GM18867 (cell line): ENCODE data around the gene EXD3.

Experiments
- ATAC-seq: cut with Tn5 transposase; IDR thresholded peaks from one replicate; pipeline ENCODE4 v1.9.1; 2021; ENCODE audit warnings: mild to moderate bottlenecking, moderate library complexity; ENCODE audit not compliant: unreplicated experiment

Gene EXD3

GRCh38 chr9:137367506-137368430 lies 55.2 kb downstream of the EXD3 start:
- no peak for ATAC-seq

- ATAC-seq: no peak
Measured at GRCh38 chr9:137366891-137367381, 56.0 kb downstream of the EXD3 start.

GRCh38 chr9:137366445-137366810 lies 56.5 kb downstream of the EXD3 start:
- no peak for ATAC-seq

- ATAC-seq: no peak
Measured at GRCh38 chr9:137365552-137366444, 57.2 kb downstream of the EXD3 start.

GRCh38 chr9:137365056-137365455 lies 57.9 kb downstream of the EXD3 start:
- ATAC-seq: no peak

DNA sequence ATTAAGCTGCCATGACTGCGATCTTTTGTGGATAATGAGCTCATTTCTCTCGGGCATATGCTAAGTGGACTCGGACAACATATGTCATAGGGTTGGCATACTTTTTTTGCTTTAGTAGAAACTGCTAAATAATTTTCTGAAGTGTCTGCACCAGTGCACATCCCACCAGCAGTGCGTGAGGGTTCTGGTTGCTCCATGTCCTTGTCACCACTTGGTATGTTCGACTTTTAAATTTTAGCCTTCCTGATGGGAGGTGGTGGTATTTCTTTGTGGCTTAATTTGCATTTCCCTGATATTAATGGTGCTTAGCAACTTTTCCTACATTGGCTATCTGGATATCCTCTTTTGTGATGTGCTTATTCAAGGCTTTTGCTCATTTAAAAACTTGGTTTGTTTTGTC lies 63.1 kb downstream of the EXD3 start:
- ATAC-seq: no peak

DNA sequence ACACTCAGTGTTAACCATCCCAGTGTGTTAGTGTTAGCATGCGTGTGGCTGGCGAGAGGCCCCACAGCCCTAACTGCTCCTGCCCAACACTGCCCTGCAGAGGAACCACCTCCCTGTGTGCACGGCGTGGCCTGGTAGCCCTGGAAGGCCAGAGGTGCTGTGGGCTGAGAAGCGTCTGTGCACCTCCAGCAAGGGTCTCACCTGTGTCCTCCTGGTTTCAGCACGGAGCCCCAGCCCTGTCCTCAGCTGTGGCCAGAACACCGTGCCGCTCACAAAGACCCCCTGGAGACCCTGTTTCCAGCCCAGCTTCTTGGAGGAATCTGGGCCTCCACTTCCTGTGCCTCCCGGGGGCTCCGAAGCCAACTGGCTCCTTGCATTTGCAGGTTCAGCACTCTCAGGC lies 64.8 kb downstream of the EXD3 start:
- no peak for ATAC-seq

DNA sequence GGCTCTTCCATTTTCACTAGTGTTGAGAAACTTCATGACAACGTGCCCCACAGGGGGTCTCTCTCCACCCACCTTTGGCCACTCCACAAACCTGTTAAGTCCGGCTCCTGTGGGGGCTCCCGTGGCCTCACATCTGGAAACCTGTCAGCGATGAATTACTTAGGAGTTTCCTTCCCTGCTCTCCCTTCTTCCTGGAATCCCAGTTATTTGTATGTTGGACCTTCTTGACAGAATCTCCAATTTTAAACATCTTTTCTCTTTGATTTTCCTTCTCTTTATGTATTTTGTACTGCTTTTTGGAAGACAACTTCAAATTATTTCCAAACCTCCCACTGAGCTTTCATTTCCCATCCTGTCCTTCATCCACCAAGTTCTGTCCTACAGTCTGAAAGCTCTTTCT lies 65.8 kb downstream of the EXD3 start:
- no peak for ATAC-seq

- ATAC-seq: no peak
Measured at GRCh38 chr9:137355761-137356365, 67.1 kb downstream of the EXD3 start.

DNA sequence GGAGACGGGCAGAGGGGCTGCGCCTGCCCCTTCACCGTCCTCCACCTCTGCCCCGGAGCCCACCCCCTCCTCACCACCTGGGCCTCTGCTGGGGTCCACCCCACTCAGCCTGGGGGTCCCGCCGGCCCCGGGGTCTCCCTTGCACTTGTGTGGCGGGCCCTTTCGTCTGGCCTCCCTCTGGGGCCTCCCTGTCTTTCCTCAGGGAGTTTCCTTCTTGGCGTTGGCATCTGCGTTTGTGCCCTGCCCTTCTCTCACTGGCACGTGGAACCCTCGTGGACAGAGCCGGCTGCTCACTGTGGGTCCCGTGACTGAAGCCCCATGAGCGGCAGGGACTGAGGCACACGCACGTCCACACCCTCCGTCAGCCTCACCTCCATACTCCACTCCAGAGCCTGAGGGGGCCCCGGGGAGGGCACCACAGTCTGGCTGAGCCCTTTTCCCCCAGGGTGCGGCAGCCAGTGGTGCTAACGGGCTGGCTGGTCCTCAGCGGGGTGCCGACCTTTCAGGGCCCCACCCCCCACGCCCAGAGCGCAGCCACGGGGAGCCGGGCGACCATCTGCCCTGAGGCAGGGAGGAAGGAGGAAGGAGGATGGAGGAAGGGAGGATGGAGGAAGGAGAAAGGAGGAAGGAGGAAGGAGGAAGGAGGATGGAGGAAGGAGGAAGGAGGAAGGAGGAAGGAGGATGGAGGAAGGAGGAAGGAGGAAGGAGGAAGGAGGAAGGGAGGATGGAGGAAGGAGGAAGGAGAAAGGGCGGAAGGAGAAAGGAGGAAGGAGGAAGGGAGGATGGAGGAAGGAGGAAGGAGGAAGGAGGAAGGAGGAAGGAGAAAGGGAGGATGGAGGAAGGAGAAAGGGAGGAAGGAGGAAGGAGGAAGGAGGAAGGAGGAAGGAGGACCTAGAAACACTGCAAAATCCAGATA lies 67.9 kb downstream of the EXD3 start:
- ATAC-seq: no peak

DNA sequence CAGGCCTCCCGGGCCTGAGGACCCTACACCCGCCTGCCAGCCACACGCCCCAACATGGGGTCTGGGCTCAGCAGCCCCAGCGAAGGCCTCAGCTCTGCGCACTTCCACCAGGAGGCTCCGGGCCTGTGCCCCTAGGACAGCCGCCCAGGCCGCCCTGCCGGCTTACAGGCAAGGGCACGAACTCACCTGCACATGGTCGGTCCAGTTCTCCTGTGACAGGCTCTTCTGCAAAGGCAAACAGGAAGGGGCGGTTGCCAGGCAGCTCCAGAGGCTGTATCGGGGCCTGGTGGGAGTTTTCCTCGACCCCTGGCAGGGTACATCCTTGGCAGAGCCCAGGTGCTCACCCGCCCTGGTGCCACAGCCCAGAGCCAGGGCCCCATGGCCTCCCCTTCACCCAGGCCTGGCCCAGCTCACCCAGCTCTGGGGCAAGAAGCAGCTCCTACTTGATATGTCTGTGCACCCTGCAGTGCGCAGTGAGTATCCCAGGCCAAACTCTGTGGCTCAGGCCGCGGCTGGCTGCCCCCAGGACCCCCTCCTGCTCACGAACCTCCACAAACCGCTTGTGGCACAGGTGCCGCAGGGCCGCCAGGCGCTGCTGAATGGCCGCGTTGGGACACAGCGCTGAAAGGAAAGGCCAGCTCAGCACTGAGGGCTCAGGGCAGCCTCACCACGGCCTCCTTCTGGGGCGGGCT lies 68.7 kb downstream of the EXD3 start:
- no peak for ATAC-seq

DNA sequence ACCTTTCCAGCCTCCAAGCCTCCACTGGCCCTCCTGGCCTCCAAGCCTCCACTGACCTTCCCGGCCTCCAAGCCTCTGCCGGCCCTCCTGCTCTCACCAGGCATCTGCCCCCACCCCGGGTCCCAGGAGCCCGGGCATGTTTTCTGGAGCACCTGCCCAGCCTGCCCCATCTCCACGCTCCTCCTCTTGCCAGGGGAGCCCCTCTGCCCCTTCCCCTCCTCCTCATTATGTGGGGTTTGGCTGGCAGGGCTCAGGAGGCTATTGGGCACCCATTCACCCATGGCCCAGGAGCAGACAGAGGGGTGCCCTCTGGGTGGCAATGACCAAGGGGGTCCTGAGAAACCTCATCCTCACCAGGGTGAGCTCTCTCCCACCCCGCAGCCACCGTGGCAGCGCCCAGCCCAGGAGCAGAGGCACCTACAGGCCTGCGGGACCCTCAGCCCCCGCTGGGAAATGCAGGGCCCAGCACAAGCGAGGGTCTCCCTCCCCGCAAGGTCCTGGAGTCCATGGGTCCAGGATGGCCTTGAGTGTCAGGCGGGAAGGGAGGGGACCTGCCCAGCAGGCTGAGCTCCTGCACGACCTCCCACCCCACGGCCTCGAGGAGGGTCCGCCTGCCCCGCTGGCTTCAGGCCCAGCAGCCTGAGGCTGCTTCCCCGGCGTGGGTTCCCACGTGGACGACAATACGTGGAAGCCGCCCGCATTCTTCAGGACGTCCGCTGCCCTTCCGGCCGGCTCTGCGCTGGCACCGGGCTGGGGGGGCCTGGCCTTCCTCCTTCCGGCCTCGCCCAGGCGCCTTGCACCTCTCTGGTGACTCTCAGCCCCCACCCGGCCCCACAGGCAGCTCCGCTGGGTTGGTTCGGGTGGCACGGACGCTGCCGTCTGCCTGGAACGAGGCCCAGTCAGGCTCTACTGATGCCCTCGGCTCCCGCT lies 69.5 kb downstream of the EXD3 start:
- no peak for ATAC-seq

DNA sequence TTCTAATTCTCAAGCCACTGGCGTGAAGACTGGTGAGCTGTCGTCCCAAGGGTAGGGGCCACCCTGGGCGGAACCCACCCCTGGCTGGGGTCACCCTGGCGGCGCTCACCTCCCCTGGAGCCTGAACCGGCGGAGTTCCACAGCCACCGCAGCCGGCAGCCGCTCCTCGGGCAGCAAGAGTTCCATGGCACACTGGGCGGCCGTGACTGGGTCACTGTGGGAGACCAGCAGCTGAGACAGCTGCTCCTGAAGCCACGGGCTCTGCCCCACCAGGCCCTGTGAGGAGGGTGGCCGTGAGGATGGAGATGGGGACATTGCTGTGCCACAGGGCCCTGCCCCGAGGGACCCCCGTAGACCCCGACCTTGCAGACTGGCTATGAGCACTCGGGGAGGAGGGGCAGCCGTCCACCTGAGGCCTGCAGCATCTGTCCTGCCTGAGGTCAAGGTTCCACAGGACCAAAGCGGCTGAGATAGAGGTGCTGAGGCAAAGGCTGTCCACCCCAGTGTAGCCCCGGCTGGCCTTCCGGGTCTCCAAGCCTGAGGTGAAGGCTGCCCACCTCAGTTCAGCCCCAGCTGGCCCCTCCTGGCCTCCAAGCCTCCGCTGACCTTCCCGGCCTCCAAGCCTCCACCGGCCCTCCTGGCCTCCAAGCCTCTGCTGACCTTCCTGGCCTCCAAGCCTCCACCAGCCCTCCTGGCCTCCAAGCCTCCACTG lies 70.3 kb downstream of the EXD3 start:
- no peak for ATAC-seq

DNA sequence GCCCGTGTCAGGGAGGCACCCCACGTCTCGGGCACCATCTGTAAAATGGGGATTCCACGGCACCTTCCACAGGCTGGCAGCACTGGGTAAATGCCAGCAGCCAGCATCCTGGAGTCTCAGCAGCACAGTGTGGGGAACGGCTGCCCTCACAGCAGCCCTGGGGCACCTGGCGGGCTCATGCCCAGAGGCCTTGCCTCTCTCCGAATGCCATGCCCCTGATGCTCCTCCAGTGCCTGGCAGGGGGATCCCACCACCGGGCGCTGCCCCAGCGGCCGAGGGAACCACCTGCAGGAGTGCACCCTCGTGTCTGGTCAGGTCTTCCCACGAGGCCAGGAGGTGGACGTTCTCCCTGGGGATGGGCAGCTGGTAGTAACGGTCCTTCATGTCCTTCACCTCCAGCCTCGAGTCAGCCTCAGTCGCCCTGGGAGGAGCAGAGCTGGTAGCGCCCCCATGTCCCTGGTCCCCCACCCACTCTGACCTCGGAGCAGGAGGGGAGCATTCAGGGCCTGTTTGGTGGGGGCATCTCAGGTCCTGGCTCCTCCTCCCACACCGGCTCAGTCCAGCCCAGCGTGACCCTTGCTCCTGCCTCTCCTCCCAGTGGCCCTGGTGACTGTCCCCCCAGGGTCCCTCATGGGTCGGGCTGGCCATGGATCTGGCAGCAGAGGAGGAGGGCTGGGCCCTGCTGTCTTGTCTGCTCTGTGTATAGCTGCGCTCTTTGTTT lies 71.0 kb downstream of the EXD3 start:
- no peak for ATAC-seq

GRCh38 chr9:137350696-137351584 lies 72.0 kb downstream of the EXD3 start:
- no peak for ATAC-seq

GRCh38 chr9:137349471-137350033 lies 73.4 kb downstream of the EXD3 start:
- ATAC-seq: no peak
